HG02588 (cell line): Measurements from ENCODE around the gene PDE4D.

ENCODE experiments used
- ATAC-seq: cut with Tn5 transposase; IDR thresholded peaks from one replicate; pipeline ENCODE4 v1.9.1; 2021; ENCODE audit warnings: mild to moderate bottlenecking, moderate library complexity; ENCODE audit not compliant: unreplicated experiment

The PDE4D gene

GRCh38 chr5:58927181-58927580 is 966.3 kb downstream of the PDE4D start:
- no peak for ATAC-seq

GRCh38 chr5:58926541-58926935 is 967.0 kb downstream of the PDE4D start:
- no peak for ATAC-seq

- no peak for ATAC-seq
Observed at GRCh38 chr5:58925627-58926540, 967.6 kb downstream of the PDE4D start.

- no peak for ATAC-seq
Observed at GRCh38 chr5:58924306-58924705, 969.2 kb downstream of the PDE4D start.

GRCh38 chr5:58923355-58923754 is 970.2 kb downstream of the PDE4D start:
- ATAC-seq, result no peak

- no peak for ATAC-seq
Observed at GRCh38 chr5:58922461-58923171, 970.9 kb downstream of the PDE4D start.

- no peak for ATAC-seq
Observed at GRCh38 chr5:58921159-58921558, 972.4 kb downstream of the PDE4D start.

GRCh38 chr5:58919833-58920232 is 973.7 kb downstream of the PDE4D start:
- no peak for ATAC-seq
